Right atrium auricular region (tissue), 2 donors: ENCODE data around the gene C1QTNF5. TPM values are rescaled to one million over a fixed set of nuclear protein-coding genes. Genes with fewer than 3 reads are reported as not detected.

ENCODE experiments used
- DNase-seq: peaks from one replicate; pipeline ENCODE4 v3.0.0-alpha.2; 2019; ENCODE audit warnings: low spot score
- H3K27ac ChIP-seq, 2 donors: fragments of 200-600 bp; sonication (generic); 1 replicate in 1 of 2; 2 replicates in 1 of 2; pipeline ENCODE4 v1.5.1; 2016 to 2019
- H3K27me3 ChIP-seq, 2 donors: fragments of 200-600 bp; sonication (generic); one replicate each; pipeline versions ENCODE4 v1.5.1 to v1.6.0; 2017 to 2019
- H3K36me3 ChIP-seq: fragments of 200-600 bp; sonication (generic); one replicate; pipeline ENCODE4 v1.5.1; 2016
- H3K4me1 ChIP-seq, 2 donors: fragments of 200-600 bp; sonication (generic); one replicate each; pipeline versions ENCODE4 v1.5.1 to v1.6.0; 2017 to 2019
- H3K4me3 ChIP-seq, 2 donors: fragments of 200-600 bp; sonication (generic); 1 replicate in 1 of 2; 2 replicates in 1 of 2; pipeline ENCODE4 v1.5.1; 2017 to 2019; ENCODE audit warnings: mild to moderate bottlenecking in 1 of 2, moderate library complexity in 1 of 2
- H3K9me3 ChIP-seq, 2 donors: fragments of 200-600 bp; sonication (generic); one replicate each; pipeline ENCODE4 v1.5.1; 2019
- CTCF ChIP-seq, 2 donors: fragments of 200-600 bp; sonication (generic); IDR thresholded peaks; one replicate each; pipeline ENCODE4 v1.5.1; 2019; ENCODE audit warnings: antibody characterized with exemption in 2 of 2
- total RNA-seq, 2 donors: library from RNA; depleted of rRNA; stranded (reverse); fragments of >200 nt; gene quantifications; one replicate each; pipeline ENCODE4 v1.1.0, GENCODE V29; 2016

Gene C1QTNF5
- total RNA-seq, 2 donors from 2014 or later, result 41.4 to 47.4 TPM

GRCh38 chr11:119345685-119346084 lies 5.0 kb upstream of the C1QTNF5 start:
- TF ChIP-seq CTCF (IDR thresholded peaks at IDR 0.05), result no peak
- Histone ChIP-seq H3K27ac (no peak overlapping the region), H3K9me3 (no peaks in the 10 kb centered on the region), H3K4me3 (no peak overlapping the region), H3K27me3 (no peaks in the 10 kb centered on the region), H3K4me1 (peaks cover 0 to 11% of the 10 kb centered on the region in 2 donors), H3K36me3 (no peaks in the 10 kb centered on the region)
- no peak for DNase-seq

DNA sequence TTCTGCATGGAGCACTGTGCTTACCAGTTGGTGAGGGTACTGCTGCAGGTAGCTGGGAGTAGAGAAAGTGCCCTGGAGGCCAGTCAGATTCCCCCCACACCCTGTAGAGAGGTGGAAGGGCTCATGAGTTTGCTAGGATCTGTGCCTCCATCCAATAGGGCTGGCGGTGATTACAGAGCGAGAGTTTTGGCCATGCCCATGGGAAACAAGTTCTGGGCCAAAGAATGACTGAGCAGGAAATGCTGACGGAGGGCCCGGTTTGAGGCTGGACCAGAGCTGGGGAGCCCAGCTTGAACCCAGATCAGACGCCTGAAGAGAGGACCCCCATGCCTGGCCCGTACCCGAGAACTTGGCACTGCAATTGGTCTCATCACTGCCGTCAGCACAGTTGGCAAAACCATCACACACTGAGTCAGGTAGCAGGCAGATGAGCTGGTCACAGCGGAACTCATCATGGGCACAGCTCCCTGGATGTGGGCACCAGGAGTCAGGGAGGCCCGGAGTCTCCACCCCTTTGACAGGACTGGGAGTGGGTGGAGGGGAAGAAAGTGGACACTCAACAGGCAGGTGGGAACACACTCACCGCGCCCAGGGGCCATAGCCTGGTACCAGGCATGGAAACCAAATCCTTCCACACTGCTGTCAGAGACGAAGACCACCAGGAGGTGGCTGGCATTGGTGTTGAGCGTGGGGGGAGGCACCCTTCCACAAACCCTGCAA lies 3.8 kb upstream of the C1QTNF5 start:
- no peak for DNase-seq
- Histone ChIP-seq H3K27ac (no peak overlapping the region), H3K4me3 (no peak overlapping the region), H3K9me3 (no peaks in the 10 kb centered on the region), H3K27me3 (no peaks in the 10 kb centered on the region), H3K36me3 (no peaks in the 10 kb centered on the region), H3K4me1 (peaks cover 0 to 24% of the 10 kb centered on the region in 2 donors)
- TF ChIP-seq CTCF (IDR thresholded peaks at IDR 0.05), result no peak

GRCh38 chr11:119343726-119344125 lies 3.0 kb upstream of the C1QTNF5 start:
- no peaks in the 10 kb centered on the region for H3K36me3 ChIP-seq
- no peaks in the 10 kb centered on the region for H3K9me3 ChIP-seq
- H3K27me3 ChIP-seq, result no peaks in the 10 kb centered on the region
- no peak for DNase-seq
- no peak for TF ChIP-seq CTCF (IDR thresholded peaks at IDR 0.05)
- H3K4me1 ChIP-seq, result peaks cover 0 to 31% of the 10 kb centered on the region in 2 donors
- no peak overlapping the region for H3K27ac ChIP-seq
- no peak overlapping the region for H3K4me3 ChIP-seq

- Histone ChIP-seq H3K4me3 (no peak overlapping the region), H3K4me1 (peaks cover 0 to 43% of the 10 kb centered on the region in 2 donors), H3K27me3 (no peaks in the 10 kb centered on the region), H3K9me3 (no peaks in the 10 kb centered on the region), H3K27ac (no peak overlapping the region), H3K36me3 (no peaks in the 10 kb centered on the region)
- DNase-seq, result no peak
- no peak for TF ChIP-seq CTCF (IDR thresholded peaks at IDR 0.05)
These were observed 1.9 kb upstream of the C1QTNF5 start for GRCh38 chr11:119342362-119343130.

- H3K27me3 ChIP-seq, result no peaks in the 10 kb centered on the region
- peak overlapping the region in 1 of 2 donors; percentile 97 for H3K27ac ChIP-seq
- no peaks in the 10 kb centered on the region for H3K9me3 ChIP-seq
- DNase-seq, result no peak
- peaks cover 0 to 48% of the 10 kb centered on the region in 2 donors for H3K4me1 ChIP-seq
- no peak overlapping the region for H3K4me3 ChIP-seq
- TF ChIP-seq CTCF (IDR thresholded peaks at IDR 0.05), result no peak
- H3K36me3 ChIP-seq, result no peaks in the 10 kb centered on the region
These were observed 1.3 kb upstream of the C1QTNF5 start for GRCh38 chr11:119342023-119342300.
